SK-N-MC (cell line): ENCODE measurements around the gene NANOS2.

ENCODE experiments used
- EZH2 ChIP-seq: fragments of 200-600 bp; sonication (generic); IDR thresholded peaks from one replicate; pipeline ENCODE4 v1.6.1; 2017; ENCODE audit warnings: antibody characterized with exemption
- FOXP2 ChIP-seq: optimal IDR thresholded peaks from 2 replicates; pipeline ENCODE3; 2011; ENCODE audit warnings: mild to moderate bottlenecking, moderate library complexity; ENCODE audit not compliant: insufficient read depth; ENCODE audit errors: extremely low read length, control extremely low read depth
- POLR2AphosphoS5 ChIP-seq: IDR thresholded peaks from 2 replicates; pipeline ENCODE4 v1.6.1; 2012; ENCODE audit warnings: mild to moderate bottlenecking, low read depth, low read length, borderline replicate concordance

DNA sequence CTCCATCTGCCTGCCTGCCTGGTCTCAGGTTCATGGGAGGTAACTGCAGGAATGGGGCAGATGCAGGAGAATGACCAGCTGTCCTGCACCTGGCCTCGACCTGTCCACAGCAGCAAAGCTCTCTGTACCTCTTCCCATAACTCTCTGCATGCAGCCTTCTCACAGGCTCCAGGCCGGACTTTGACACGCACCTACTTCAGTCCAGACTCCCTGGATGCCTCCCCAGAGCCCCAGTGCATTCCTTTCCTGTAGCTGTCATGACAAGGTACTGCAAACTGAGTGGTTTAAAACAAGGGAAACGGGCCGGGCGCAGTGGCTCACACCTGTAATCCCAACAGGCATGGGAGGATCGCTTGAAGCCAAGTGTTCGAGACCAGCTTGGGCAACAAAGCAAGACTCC lies 3.3 kb downstream of the NANOS2 start:
- TF ChIP-seq POLR2AphosphoS5 (no peak), EZH2 (no peak), FOXP2 (no peak)
